Dermis microvascular lymphatic vessel endothelial cell (primary cell): Measurements from ENCODE around the gene TIMM10. TPM values are rescaled to one million over a fixed set of nuclear protein-coding genes. Genes with fewer than 3 reads are reported as not detected.
A peak's percentile ranks its signal among the peaks of the same experiment; 100 is the strongest.

ENCODE experiments used
- DNase-seq, 2 donors: peaks; one replicate each; pipeline versions ENCODE4 v3.0.0 to v3.0.0-alpha.2; 2010; ENCODE audit warnings: low read depth in 2 of 2
- total RNA-seq: library from RNA; depleted of rRNA; stranded (reverse); fragments of >200 nt; gene quantifications from 2 replicates; pipeline ENCODE4 v1.2.1, GENCODE V29; 2014

TIMM10 gene
- total RNA-seq, 1 donor from 2014 or later, result 64.1 TPM

DNA sequence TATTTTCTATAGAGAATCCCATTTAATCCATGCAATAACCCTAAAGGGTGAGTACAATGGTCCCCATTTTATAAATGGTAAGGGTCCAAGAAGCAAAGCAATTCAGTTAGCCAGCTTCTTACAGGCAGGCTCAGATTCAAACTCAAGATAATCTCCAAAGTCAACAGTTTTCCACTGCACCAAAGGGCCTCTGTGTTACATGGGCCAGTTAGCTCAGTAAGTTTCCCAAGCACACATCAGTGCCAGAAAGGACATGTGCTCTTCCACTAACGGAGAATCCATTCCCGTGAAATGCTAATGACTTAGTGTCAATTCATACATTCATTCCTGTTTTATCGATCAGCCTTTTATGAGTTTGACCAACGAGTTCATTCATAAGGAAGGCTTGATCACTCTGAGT is 26.0 kb downstream of the TIMM10 start:
- no peak for DNase-seq

DNA sequence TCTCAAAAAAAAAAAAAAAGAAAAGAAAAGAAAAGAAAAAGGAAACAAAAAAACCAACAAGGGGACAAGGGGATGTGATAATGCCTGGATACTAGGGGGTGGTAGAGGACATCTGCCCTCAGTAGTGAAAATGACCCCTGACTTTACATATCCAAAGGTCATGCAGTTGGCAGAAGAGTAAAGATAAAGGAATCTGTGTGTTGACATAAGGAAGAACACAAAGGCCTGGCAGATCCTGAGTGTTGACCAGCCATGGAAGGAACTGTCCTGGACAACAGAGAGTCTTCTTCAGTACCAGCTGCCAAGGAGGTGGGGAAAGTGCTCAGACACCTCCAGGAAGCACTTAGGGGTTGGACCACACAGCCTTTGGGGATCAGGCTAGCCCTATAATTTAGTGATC is 27.7 kb downstream of the TIMM10 start:
- no peak for DNase-seq

DNA sequence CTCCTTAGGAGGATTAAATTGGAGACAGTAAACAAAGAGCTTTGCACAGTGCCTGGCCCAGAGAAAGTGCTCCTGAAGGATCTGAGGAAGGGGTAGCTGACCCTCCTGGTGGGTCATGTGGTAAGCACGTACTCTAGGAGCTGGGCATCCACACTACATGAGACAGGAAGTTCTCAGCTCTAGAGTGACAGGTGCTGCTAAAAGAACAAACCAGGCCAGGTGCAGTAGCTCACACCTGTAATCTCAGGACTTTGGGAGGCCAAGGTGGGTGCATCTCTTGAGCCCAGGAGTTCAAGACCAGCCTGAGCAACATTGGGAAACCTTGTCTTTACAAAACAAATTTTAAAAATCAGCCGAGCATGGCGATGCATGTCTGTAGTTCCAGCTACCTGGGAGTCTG is 28.2 kb downstream of the TIMM10 start:
- DNase-seq, result no peak

DNA sequence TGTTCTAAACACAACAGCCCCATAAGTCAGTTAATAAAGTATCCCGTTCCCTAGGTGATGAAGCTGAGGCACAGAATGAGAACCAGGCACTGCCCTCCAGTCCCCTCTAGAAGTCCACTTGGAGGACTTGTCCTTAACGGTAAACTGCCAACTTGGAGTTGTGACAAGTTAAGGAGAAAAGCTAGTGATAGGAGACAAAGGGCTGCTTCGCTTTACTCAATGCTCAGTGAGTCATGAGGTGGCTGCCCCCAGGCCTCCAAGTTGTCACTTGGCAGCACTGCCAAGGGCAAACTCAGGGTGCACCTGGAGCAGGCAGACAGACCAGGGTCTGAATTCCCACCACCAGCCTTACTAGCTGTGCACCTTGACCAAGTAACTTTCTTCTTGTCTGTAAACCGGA is 28.6 kb downstream of the TIMM10 start:
- no peak for DNase-seq

DNA sequence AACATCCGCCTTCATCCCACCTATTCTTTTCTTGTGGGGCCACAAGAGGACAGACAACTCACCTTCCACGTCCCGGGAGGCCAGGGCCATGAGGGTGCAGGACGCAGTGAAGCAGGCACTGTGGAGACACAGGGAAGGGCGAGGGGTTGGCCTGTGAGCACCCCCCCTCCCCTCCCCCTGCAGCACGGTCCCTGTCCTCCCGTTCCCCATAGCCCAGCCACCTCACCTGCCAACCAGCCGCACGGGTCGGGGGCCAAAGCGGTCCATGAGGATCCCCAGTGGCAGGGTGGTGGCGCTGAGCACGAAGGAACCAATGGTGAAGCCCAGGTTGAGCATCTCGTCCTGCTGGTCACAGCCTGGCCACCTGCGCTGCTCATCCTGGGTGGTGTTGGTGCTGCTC is 29.6 kb downstream of the TIMM10 start:
- DNase-seq, result no peak

DNA sequence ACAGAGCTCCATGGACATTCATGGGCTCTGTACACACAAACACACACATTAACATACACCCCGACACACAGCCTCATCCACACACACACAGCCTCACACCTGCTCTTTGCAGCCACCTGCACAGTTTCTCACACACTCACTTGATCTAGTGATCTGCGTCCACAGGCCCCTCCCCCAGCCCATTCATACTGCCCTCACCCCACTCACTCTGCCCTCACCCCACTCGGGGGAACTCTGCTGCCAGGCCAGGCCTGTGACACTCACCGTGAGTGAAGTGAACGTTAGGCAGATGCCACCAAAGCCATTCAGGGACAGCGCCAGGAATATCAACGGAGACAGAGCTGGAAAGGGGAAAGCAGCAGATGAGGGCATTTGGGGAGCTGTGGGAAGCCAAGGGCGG is 30.0 kb downstream of the TIMM10 start:
- no peak for DNase-seq

DNA sequence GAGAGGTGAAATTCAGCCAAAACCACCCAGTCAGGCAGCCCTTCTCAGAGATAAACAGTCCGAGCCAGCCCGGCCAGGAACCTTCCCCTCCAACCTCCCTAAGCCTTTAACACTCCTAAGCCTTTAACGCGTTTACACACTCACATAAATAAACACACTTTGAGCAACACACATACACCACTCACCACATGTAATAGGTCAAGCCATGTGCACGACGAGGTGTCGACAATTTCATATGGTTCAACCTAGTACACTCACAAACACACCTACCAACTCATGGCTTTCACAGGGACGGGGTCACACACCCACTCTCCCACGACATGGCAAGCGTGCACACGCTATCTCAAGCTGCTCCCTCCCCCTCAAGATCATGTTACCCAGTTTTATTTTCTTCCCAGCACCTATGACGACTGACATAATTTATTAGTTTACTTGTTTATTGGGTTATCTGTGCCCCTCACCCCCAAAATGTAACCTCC is 30.5 kb downstream of the TIMM10 start:
- DNase-seq, result no peak

DNA sequence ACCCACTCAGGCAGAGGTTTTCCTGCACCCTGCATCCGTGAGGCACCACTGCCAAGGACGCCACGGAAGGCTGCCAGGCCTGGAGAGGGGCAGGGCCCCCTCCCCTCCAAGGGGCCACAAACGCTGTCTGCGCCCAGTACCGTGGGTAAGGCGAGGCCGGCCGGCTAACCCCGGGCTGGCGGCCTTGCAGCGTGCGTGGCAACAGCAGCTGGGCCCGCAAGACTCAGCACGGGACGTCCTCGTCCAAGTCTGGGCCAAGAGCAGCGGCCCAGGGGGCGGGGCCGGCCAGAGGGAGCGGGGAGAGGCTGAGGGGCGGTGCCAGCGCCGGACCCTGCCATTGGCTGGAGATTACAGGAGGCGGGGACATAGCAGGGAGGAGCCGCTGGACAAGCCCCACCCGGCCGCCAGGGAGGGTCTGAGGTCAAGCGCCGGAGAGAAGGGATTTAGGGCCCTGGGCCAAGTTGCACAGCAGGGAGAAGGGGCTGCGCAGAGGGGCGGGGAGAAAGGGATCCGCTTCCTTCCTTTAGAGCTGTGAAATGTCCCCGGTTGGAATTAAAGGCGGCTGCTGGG is 31.1 kb downstream of the TIMM10 start:
- peak; percentile 78 to 92 for DNase-seq

DNA sequence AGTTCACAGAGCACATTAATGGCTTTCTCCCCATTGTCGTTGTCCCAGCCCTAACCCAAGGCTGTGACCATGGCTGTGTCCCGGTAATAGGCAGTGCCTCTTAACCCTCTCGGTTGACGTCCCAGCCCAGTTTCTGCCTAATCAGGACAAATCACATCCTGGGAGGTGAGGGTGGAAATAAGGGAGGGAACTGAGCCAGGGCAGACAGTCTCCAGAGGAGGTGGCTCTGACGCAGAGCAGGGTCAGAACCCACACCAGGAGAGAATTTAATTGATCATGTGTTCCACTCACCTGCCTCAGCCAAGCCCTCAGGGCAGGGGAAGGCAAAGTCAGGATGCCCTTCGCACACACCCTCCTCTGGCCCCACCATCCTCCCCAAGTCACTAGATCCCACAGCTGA is 32.0 kb downstream of the TIMM10 start:
- no peak for DNase-seq

DNA sequence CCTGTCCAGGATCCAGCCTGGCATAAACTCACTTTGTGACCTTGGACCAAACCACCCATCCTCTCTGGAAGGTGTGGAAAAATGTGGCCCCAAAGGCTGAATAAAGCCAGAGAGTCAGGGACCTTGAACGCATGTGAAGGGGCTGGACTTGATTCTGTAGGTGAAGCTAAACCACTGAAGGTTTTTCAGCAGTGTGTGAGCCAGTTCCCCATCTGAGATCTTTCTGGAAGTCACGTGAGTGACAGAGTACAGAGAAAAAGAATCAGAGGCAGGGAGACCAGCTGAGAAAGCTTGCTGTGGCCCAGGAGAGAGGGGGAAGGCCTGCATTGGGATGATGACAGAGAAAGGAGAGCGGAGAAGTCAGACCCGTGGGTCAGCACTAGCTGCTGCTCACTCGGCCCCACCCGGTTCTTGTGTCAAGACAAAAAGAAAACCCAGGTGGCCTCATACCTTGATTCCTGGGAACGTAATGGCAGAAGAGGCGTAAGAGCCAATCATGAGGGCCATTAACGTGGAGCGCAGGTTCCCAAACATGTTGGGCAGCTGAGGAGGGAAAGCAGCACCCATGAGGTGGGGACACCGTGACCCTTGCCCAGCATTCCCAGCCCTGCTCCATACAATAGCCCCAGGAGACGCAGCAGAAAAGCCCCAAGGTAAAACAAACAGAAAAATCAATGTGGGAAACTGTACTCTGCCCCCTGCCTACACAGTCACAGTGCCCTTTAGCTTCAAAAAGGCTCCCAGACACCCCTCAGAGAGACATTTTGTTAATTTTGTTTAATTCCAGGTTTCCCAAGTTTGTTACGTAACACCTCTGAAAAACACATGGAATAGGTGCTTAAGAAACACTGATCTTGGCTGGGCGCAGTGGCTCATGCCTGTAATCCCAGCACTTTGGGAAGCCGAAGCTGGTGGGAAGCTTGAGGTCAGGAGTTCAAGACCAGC is 33.0 kb downstream of the TIMM10 start:
- DNase-seq, result no peak

DNA sequence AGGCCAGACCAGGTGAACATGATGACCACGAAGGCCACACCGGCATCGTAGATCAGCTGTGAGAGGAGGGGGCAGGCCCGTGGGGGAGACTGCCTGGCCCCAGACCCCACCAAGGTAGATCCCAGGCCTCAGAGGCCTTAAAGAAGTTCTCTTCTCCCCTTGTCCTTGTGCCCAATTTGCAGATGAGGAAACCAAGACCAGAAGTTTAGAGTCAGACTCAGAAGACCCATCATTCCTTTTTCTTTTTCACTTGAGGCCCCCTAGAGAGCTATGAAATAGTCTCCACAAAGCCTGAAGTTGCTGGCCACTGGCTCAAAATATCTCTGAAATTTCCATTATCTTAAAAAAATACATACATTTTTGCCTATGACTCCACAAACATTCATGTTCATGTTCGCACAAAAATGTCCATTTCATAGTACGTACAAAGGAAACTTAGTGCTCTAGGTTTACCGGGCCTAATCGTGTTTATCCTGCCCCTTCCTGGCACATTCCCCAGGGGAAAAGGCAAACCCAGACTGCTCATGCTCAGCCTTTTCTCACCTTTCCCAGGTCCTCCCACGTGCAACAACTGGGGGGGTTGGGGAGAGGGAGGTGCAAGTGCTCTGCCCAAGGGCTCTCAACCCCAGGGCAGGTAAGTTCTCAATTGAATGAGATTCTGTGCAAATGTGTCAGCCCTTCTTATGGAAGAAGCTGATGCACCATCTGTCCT is 34.3 kb downstream of the TIMM10 start:
- DNase-seq, result no peak

DNA sequence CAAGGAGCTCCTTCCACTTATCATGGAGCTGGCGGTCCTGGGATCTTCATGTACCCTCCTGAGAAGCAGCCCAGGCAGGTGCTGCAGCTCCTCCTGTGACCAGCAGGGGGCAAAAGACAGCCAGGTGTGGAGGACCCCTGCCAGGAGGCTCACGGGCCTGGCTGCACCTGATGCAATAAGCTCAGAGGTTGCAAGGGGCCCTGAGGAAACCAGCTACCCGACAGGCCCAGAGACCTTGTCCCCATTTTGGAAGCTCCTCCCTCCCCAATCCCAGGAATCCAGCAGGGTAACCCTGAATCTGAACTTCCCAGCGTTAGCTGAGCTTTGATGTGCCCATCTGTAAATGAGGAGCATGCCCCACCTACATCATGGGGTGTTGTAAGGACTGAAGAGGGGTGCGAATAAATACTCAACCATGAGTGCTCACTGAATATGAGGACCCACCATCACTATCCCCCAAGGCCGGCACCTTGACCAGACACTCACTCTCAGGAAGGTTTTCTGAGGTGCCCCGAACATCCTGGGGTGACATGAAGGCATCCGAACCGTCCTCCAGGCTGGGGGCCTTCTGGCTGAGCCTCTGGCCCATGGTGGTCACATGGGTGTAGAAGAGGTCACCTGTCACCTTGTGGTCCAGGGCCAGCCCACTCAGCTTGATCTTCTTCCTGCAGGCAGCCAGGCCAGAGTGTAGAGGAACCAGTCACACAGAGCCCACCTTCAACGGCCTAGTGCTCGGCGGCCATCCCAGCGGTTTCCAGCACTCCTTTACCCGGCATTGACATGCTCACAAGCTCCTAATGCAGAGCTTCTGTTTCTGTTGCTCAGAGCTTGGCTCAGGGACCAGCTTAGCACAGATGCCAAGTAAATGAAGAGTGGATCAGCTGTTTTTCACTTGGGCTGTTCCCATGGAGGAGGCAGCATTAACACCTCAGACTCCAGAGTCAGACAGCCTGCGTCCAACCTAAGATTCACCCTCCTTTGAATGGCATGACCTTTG is 36.7 kb downstream of the TIMM10 start:
- DNase-seq, result peak in 1 of 2 donors; percentile 62

DNA sequence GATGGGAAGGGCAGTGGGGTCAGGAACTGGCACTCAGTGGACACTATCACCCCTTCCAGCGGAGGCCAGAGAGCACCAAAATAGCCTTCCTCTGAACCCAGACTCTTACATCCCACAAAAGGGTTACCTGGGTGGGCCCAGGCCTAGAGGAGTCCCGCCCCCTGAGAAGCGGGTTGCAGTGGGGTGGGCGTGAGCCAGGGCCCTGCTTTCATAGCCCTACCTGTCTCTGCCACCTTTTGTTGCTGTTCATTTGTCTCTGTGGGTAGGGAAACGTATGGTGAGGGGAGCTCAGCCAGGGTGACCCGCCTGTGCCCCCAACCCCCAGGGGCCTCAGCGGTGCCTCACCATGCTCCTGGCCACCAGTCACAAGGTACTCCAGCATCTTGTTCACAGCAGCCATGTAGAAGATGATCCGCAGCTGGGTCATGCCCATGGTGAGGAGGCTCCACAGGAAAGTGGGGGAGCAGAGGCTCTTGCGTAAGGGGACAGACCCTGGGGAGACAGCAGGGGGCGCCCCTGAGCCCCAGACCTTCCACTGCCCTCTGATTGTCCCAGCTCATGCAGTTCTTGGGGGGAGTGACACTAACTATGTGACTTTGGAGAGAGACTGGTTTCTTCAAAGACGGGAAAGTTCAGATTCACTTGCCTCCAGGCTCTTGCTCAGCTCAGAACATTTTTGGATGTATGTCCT is 39.0 kb downstream of the TIMM10 start:
- DNase-seq, result peak in 1 of 2 donors; percentile 50

DNA sequence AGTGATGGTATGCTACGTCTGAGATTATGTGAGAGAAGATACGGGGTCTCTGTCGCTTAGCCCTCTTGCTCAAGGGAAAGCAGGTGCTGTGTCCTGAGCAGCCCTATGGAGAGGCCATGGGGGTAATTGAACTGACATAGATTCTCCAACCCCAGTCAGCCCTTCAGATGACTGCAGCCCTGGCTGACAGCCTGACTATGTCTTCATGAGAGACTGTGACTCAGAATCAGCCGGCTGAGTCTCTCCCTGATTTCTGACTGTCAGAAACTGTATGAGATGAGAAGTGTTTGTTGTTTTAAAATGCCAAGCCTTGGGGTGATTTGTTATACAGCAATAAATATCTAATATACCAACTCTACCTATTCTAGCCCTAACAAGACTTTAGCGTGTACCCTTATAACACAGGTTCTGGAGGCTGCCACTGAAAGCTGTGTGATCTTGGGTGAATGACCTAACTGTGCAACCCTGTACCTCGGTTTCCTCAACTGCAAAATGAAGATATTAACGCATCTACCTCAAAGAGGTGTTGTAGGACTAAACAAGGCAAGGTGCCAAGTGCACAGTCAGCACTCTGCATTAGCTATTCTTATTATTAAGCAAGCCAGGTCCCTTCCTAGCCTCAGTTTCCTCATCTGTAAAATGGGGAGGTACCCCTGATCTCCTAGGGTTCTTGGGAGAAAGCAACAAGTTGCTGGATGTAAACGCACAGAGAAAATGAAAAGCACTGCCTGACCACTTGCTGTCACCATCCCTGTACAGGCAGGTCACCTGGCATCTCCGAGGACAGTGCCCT is 39.9 kb downstream of the TIMM10 start:
- DNase-seq, result no peak

DNA sequence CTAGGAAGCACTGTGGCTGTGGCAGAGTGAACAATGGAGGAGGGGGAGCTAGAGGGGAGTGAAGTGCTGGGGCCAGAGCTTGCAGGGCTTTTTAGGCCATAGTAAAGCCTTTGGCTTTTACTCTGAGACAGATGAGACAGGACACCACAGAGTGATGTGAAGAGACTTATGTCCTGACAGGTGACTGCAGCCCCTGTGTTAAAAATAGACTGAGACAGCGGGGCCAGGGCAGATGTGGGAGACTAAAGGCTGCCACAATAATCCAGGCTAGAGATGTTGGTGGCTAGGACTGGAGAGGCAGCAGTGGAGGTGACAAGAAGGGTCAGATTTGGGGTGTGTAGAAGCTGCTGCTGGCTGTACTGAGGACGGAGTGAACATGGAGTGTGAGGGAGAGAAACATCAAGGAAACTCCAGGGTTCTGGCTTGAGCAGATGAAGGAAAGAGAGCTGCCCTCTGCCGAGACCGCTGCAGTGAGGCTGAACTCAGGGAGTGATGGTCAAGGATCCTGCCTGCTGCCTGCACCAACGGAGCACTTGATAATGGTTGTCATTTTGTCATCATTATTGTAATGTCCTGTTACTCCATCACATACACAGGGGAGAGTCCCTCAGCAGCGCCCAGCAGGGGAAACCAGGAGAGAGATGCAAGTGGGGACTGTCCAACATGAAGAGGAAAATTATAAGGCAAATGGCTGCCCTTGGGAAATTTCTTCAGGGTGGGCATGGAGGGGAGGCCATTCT is 42.5 kb downstream of the TIMM10 start:
- no peak for DNase-seq

DNA sequence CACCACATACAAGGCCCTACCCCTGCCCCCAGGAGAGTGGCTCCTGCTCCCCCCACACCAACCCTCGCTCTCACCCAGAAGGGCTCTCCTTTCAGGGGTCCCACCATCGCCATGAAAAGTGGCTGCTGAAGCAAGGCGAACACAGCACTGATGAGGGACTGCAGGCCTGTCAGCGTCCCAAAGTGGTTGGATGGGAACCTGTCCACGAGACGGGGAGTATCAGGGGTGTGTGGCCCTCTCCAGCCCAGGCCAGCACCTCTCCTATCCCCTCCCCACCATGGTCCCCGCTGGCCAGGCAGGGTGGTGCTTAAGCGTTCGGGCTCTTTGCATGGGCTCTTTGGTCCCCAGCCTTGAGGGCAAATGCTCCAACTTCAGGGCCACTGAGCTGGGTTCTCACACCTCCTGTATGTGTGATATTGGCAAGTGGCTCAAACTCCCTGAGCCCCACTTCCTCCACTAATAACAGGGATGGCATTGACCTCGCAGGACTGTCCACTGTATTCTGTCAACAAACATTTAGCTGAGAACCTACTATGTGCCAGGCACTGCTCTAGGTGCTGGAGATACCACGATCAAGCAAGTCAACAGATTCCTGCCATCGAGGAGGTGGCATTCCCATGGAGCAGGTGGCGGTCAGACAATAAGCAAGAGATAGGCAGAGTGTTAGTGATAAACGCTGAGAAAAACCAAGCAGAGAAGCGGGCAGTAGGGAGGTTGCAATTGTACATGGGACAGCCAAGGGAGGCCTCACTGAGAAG is 43.4 kb downstream of the TIMM10 start:
- DNase-seq, result no peak

DNA sequence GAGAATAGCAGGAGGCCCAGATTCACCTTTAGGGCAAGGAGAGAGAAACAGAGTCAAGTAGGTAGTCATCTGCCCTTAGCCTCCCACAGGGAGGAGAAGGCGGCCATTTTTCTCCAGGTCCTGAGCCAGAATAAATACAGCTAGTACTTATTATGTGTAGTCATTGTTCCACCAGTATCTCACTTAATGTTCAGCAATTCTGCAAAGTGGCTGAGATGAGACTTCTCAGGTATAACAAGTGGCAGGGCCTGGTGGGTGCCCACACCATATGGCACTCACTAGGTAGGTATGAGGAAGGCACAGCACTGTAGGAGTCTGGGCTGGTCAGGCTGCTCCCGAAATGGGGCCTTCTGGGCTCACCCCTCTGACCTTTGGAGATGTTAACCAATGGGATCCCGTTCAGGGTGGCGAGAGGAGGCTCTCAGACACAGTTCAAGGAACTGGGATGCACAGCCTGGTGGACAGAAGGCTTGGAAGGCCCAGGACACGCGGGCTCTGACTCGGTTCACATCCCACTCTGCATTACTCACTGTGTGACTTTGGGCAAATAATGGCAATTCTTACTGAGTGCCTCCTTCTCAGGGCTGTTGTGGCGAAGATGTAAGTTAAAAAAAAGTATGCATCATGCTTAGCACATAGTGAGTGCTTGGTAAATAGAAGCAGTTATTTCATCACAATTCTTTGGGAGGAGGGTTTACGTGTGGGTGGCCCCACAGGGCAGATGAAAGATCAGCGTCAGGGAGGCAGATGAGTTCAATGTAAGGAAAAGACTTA is 45.1 kb downstream of the TIMM10 start:
- no peak for DNase-seq
